DND-41 (cell line): ENCODE measurements around the gene SPINK1.

Experiments used
- ATAC-seq: fragments of 200-7000 bp; cut with Tn5 transposase; 3 replicates; pipeline ENCODE4 v1.9.1; 2021; ENCODE audit warnings: low read depth; ENCODE audit not compliant: insufficient read depth
- DNase-seq: peaks from one replicate; pipeline ENCODE4 v3.0.0-alpha.2; 2020
- H2AFZ ChIP-seq: 2 replicates; pipeline ENCODE4 v1.6.0; 2012; ENCODE audit warnings: low read depth, low read length
- H3K27ac ChIP-seq: 2 replicates; pipeline ENCODE4 v1.5.1; 2012; ENCODE audit warnings: low read length, inconsistent platforms
- H3K27me3 ChIP-seq: fragments of 200-600 bp; sonication (generic); 2 replicates; pipeline ENCODE4 v1.6.0; 2012; ENCODE audit warnings: low read length, mild to moderate bottlenecking, inconsistent platforms; ENCODE audit not compliant: insufficient read depth, poor library complexity
- H3K36me3 ChIP-seq: 2 replicates; pipeline ENCODE4 v1.5.1; 2012; ENCODE audit warnings: low read length, inconsistent platforms; ENCODE audit not compliant: insufficient read depth
- H3K4me1 ChIP-seq: 2 replicates; pipeline ENCODE4 v1.5.1; 2012; ENCODE audit warnings: mild to moderate bottlenecking, low read length; ENCODE audit not compliant: insufficient read depth
- H3K4me2 ChIP-seq: 2 replicates; pipeline ENCODE4 v1.6.0; 2012; ENCODE audit warnings: mild to moderate bottlenecking, moderate library complexity, low read length, inconsistent platforms; ENCODE audit not compliant: insufficient read depth
- H3K4me3 ChIP-seq, 2 experiments: fragments of 200-600 bp in 1 of 2; shearing (Covaris generic) in 1 of 2; 2 replicates each; pipeline ENCODE4 v1.5.1; 2012 to 2016; ENCODE audit warnings: inconsistent platforms in 2 of 2, low read length in 2 of 2, mild to moderate bottlenecking in 2 of 2, low read depth in 1 of 2, moderate library complexity in 1 of 2
- H3K79me2 ChIP-seq: 2 replicates; pipeline ENCODE4 v1.6.0; 2012; ENCODE audit warnings: low read length, inconsistent platforms; ENCODE audit not compliant: insufficient read depth
- H3K9ac ChIP-seq: 2 replicates; pipeline ENCODE4 v1.6.0; 2012; ENCODE audit warnings: low read depth, mild to moderate bottlenecking, inconsistent platforms, low read length, moderate library complexity
- H3K9me3 ChIP-seq: 2 replicates; pipeline ENCODE4 v1.5.1; 2012; ENCODE audit warnings: low read length, moderate library complexity, mild to moderate bottlenecking, inconsistent platforms; ENCODE audit not compliant: insufficient read depth, severe bottlenecking
- H4K20me1 ChIP-seq: 2 replicates; pipeline ENCODE4 v1.6.0; 2012; ENCODE audit warnings: low read length; ENCODE audit not compliant: insufficient read depth
- CTCF ChIP-seq: IDR thresholded peaks from 2 replicates; pipeline ENCODE4 v1.5.1; 2012; ENCODE audit warnings: borderline replicate concordance, low read length, moderate library complexity, mild to moderate bottlenecking; ENCODE audit not compliant: poor library complexity, severe bottlenecking; ENCODE audit errors: extremely low read depth
- EZH2 ChIP-seq: IDR thresholded peaks from 3 replicates; pipeline ENCODE4 v1.6.1; 2012; ENCODE audit warnings: borderline replicate concordance, low read depth, mild to moderate bottlenecking, moderate library complexity, low read length, inconsistent platforms; ENCODE audit not compliant: severe bottlenecking

The SPINK1 gene

GRCh38 chr5:147831465-147831864, at the start of gene SPINK1:
SPINK1 (minus strand) TSS chr5:147831671; CDS start chr5:147831577, 94 bp downstream.
- Histone ChIP-seq H3K4me3 (no peak within 1 kb of the TSS), H3K4me2 (no peak within 1 kb of the TSS)
- TF ChIP-seq CTCF (no peak), EZH2 (no peak)

GRCh38 chr5:147880487-147880886, 49.0 kb upstream of the SPINK1 start:
- H3K36me3 ChIP-seq = no peaks in the 10 kb centered on the region
- no peaks in the 10 kb centered on the region for H4K20me1 ChIP-seq
- H3K4me3 ChIP-seq = no peak overlapping the region
- no peaks in the 10 kb centered on the region for H3K4me1 ChIP-seq
- ATAC-seq = no peak
- H3K79me2 ChIP-seq = no peaks in the 10 kb centered on the region
- no peak overlapping the region for H2AFZ ChIP-seq
- DNase-seq = no peak
- no peak overlapping the region for H3K4me2 ChIP-seq
- H3K27me3 ChIP-seq = peaks cover 3% of the 10 kb centered on the region
- H3K9ac ChIP-seq = no peak overlapping the region
- no peak overlapping the region for H3K27ac ChIP-seq
- TF ChIP-seq EZH2 = no peak
- no peak for TF ChIP-seq CTCF
- no peaks in the 10 kb centered on the region for H3K9me3 ChIP-seq

More at GRCh38 chr5:147831465-147831864, at the start of gene SPINK1:
- Histone ChIP-seq H3K79me2 (no peaks in the 10 kb centered on the region), H3K9ac (no peak within 1 kb of the TSS), H3K4me1 (no peaks in the 10 kb centered on the region), H4K20me1 (no peaks in the 10 kb centered on the region), H3K36me3 (no peaks in the 10 kb centered on the region), H3K27me3 (no peaks in the 10 kb centered on the region), H3K9me3 (no peaks in the 10 kb centered on the region), H2AFZ (no peak within 1 kb of the TSS), H3K27ac (no peak within 1 kb of the TSS)
- no peak for ATAC-seq
- no peak for DNase-seq

GRCh38 chr5:147879784-147880183, 48.3 kb upstream of the SPINK1 start:
- Histone ChIP-seq H3K27ac (no peak overlapping the region), H3K36me3 (no peaks in the 10 kb centered on the region), H3K4me3 (no peak overlapping the region), H4K20me1 (no peaks in the 10 kb centered on the region), H3K9ac (no peak overlapping the region), H3K9me3 (no peaks in the 10 kb centered on the region), H3K4me1 (no peaks in the 10 kb centered on the region), H3K27me3 (peaks cover 3% of the 10 kb centered on the region), H3K4me2 (no peak overlapping the region), H2AFZ (no peak overlapping the region), H3K79me2 (no peaks in the 10 kb centered on the region)
- TF ChIP-seq EZH2 (no peak), CTCF (no peak)
- no peak for ATAC-seq
- DNase-seq = no peak

- no peak for ATAC-seq
Observed at GRCh38 chr5:147878066-147878759, 46.7 kb upstream of the SPINK1 start, which contains the start of gene SCGB3A2. SCGB3A2 (plus strand) TSS chr5:147878711; CDS start chr5:147878804, 93 bp downstream.

More at GRCh38 chr5:147878066-147878759, 46.7 kb upstream of the SPINK1 start, which contains the start of gene SCGB3A2:
- DNase-seq = no peak
- no peak within 1 kb of the TSS for H2AFZ ChIP-seq
- H3K36me3 ChIP-seq = no peaks in the 10 kb centered on the region
- no peaks in the 10 kb centered on the region for H4K20me1 ChIP-seq
- H3K4me3 ChIP-seq = no peak within 1 kb of the TSS
- H3K9ac ChIP-seq = no peak within 1 kb of the TSS
- H3K27ac ChIP-seq = no peak within 1 kb of the TSS
- no peaks in the 10 kb centered on the region for H3K9me3 ChIP-seq
- H3K4me1 ChIP-seq = no peaks in the 10 kb centered on the region
- H3K79me2 ChIP-seq = no peaks in the 10 kb centered on the region
- H3K27me3 ChIP-seq = peaks cover 3% of the 10 kb centered on the region
- no peak within 1 kb of the TSS for H3K4me2 ChIP-seq
- TF ChIP-seq CTCF (no peak), EZH2 (no peak)
